Uterus (tissue), 4 donors: ENCODE results near the gene RFPL3. TPM values are rescaled to one million over a fixed set of nuclear protein-coding genes. Genes with fewer than 3 reads are reported as not detected.

Experiments
- DNase-seq, 2 donors: peaks; one replicate each; pipeline ENCODE4 v3.0.0-alpha.2; 2019 to 2020
- H3K27ac ChIP-seq, 2 donors: fragments of 200-600 bp; sonication (generic); 1 replicate in 1 of 2; 2 replicates in 1 of 2; pipeline ENCODE4 v1.5.1; 2016 to 2018
- H3K27me3 ChIP-seq, 2 donors: fragments of 200-600 bp; sonication (generic); one replicate each; pipeline ENCODE4 v1.5.1; 2018 to 2019; ENCODE audit warnings: control low read depth in 1 of 2
- H3K36me3 ChIP-seq, 2 donors: fragments of 200-600 bp; sonication (generic); one replicate each; pipeline ENCODE4 v1.5.1; 2019; ENCODE audit warnings: control low read depth in 1 of 2
- H3K4me1 ChIP-seq, 2 donors: fragments of 200-600 bp; sonication (generic); one replicate each; pipeline ENCODE4 v1.5.1; 2018 to 2019; ENCODE audit warnings: control low read depth in 1 of 2
- H3K4me3 ChIP-seq, 2 donors: fragments of 200-600 bp; sonication (generic); 1 replicate in 1 of 2; 2 replicates in 1 of 2; pipeline ENCODE4 v1.5.1; 2018 to 2019; ENCODE audit warnings: mild to moderate bottlenecking in 1 of 2
- H3K9me3 ChIP-seq, 2 donors: fragments of 200-600 bp; sonication (generic); one replicate each; pipeline ENCODE4 v1.5.1; 2019; ENCODE audit warnings: control low read depth in 1 of 2
- POLR2A ChIP-seq, 2 donors: fragments of 450-650 bp; IDR thresholded peaks; one replicate each; pipeline ENCODE4 v1.6.1; 2016; ENCODE audit warnings: antibody characterized with exemption in 2 of 2, mild to moderate bottlenecking in 1 of 2, moderate library complexity in 1 of 2
- intact Hi-C: fragments of 100-400 bp; cut with DNase I; formaldehyde crosslinking; loops from one replicate; pipeline ENCODE4 v1.15.1; 2023; ENCODE audit warnings: low total_unique reads
- total RNA-seq, 4 donors: library from RNA; depleted of rRNA in 3 of 4; stranded (reverse); fragments of >200 nt in 3 of 4; gene quantifications; one replicate each; pipeline versions ENCODE4 v1.1.0 to v1.2.4, GENCODE V29; 2014 to 2023
- TF ChIP-seq, protein P1 (sequence below), 4 experiments: fragments of 200-600 bp in 2 of 4; fragments of 450-650 bp in 2 of 4; sonication (generic) in 2 of 4; IDR thresholded peaks; one replicate each; pipeline ENCODE4 v1.5.1; 2016 to 2019; ENCODE audit warnings: antibody characterized with exemption in 4 of 4, mild to moderate bottlenecking in 2 of 4, moderate library complexity in 1 of 4
- donor health status: DM: yes; HTN: yes; CAD: no.

RFPL3 gene
- total RNA-seq, 4 donors from 2014 or later = not detected

DNA sequence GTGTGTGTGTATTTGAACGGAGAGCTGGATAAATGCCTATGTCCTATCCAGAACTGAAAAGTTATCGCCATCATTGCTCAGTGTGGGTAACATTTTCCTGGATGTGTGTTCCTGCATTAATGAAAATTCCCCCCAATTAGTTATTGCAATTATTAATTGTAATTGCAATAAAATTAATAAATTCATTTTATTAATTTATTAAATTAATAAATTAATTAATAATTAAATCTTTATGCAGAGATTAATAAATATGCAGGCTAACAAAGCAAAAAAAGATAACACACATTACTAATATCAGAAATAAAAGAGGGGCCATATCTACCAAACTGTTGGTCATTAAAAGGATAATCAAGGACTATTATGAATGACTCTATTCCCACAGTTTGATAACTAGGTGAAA lies 3.6 kb downstream of the RFPL3 start:
- H3K36me3 ChIP-seq = no peaks in the 10 kb centered on the region
- H3K4me3 ChIP-seq = no peak overlapping the region
- no peak for DNase-seq
- H3K27ac ChIP-seq = no peak overlapping the region
- H3K4me1 ChIP-seq = no peaks in the 10 kb centered on the region
- no peaks in the 10 kb centered on the region for H3K9me3 ChIP-seq
- no peak for TF ChIP-seq POLR2A (IDR thresholded peaks at IDR 0.05)
- TF ChIP-seq, protein P1, sequence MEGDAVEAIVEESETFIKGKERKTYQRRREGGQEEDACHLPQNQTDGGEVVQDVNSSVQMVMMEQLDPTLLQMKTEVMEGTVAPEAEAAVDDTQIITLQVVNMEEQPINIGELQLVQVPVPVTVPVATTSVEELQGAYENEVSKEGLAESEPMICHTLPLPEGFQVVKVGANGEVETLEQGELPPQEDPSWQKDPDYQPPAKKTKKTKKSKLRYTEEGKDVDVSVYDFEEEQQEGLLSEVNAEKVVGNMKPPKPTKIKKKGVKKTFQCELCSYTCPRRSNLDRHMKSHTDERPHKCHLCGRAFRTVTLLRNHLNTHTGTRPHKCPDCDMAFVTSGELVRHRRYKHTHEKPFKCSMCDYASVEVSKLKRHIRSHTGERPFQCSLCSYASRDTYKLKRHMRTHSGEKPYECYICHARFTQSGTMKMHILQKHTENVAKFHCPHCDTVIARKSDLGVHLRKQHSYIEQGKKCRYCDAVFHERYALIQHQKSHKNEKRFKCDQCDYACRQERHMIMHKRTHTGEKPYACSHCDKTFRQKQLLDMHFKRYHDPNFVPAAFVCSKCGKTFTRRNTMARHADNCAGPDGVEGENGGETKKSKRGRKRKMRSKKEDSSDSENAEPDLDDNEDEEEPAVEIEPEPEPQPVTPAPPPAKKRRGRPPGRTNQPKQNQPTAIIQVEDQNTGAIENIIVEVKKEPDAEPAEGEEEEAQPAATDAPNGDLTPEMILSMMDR (IDR thresholded peaks at IDR 0.05) = no peak
- intact Hi-C loops = no loop called here
- H3K27me3 ChIP-seq = no peaks in the 10 kb centered on the region

DNA sequence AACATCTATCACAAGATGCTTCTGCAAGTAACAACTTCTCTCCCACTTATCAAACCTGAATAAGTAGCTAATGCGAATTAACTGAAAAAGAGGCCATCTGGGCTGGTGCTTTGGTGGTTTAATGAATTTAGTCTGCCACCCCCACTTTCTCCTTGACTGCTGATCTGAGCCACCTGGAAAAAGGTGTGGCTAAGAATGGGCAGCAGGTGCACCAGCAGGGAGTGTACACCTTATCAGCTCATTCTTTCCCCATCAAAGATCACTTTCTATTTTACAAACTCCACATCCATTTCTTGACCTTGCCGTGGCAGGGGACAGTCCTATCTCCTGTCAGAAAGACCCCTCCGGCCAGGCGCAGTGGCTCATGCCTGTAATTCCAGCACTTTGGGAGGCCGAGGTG lies 6.5 kb downstream of the RFPL3 start:
- Histone ChIP-seq H3K36me3 (no peaks in the 10 kb centered on the region), H3K27me3 (no peaks in the 10 kb centered on the region), H3K27ac (no peak overlapping the region), H3K9me3 (no peaks in the 10 kb centered on the region), H3K4me3 (no peak overlapping the region), H3K4me1 (no peaks in the 10 kb centered on the region)
- intact Hi-C loops = no loop called here
- DNase-seq = no peak
- TF ChIP-seq POLR2A (IDR thresholded peaks at IDR 0.05) = no peak
- TF ChIP-seq, protein P1 (IDR thresholded peaks at IDR 0.05) = no peak

DNA sequence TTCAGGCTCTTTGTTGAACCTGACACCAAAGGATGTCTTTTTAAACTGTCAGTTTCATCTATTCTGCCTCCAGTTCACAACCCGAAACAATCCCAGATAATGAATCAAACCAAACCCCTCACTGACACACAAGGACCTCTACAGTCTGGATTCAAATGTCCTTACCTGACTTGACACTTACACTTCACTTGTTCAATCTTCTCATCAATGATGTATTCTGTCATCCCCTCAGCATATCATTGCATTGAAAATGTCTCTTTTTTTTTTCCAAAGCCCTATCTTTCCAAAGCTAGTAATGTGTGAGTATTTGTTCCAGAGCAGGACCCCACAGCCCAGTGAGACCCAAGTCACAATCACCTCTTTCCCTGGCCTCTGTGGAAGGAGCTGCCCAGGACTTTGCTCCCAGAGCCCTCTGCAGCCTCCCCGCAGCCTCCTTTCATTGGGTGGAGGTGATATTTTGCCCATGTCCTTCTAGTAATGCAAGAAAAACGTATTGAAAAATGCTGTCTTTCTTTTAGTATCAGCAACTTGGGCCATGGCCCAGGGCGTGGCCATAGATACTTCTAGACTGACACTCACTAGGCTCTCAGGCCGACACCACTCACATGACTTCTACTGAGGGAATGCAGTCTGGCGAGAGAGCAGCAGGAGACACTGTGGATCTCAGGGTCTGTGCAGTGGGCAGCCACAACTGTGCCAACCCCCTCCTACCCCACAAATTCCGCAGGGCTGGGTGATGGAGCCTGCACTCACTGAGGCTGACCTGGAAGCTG lies 18.2 kb downstream of the RFPL3 start:
- H3K4me1 ChIP-seq = no peaks in the 10 kb centered on the region
- no peaks in the 10 kb centered on the region for H3K27me3 ChIP-seq
- intact Hi-C loops = no loop called here
- no peak overlapping the region for H3K4me3 ChIP-seq
- no peak overlapping the region for H3K27ac ChIP-seq
- no peak for DNase-seq
- H3K36me3 ChIP-seq = no peaks in the 10 kb centered on the region
- no peaks in the 10 kb centered on the region for H3K9me3 ChIP-seq
- TF ChIP-seq POLR2A (IDR thresholded peaks at IDR 0.05) = no peak
- TF ChIP-seq, protein P1 (IDR thresholded peaks at IDR 0.05) = no peak

DNA sequence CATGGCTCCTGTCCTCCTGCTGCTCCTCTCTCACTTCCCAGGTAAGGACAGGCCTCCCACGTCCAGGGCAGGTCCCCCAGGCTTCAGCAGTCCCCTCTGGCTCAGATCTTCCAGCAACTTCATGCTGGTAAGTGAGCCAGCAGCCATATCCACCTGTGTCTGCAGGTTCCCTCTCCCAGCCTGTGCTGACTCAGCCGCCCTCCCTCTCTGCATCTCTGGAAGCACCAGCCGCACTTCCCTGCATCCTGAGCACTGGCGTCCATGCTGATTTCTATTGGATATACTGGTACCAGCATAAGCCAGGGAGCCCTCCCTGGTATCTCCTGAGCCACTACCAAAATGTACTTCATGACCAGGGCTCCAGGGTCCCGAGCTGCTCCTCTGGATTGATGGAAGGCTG lies 19.0 kb downstream of the RFPL3 start:
- intact Hi-C loops = no loop called here
- no peak for DNase-seq
- no peaks in the 10 kb centered on the region for H3K27me3 ChIP-seq
- H3K27ac ChIP-seq = no peak overlapping the region
- H3K9me3 ChIP-seq = no peaks in the 10 kb centered on the region
- TF ChIP-seq POLR2A (IDR thresholded peaks at IDR 0.05) = no peak
- TF ChIP-seq, protein P1 (IDR thresholded peaks at IDR 0.05) = no peak
- no peaks in the 10 kb centered on the region for H3K36me3 ChIP-seq
- H3K4me1 ChIP-seq = no peaks in the 10 kb centered on the region
- H3K4me3 ChIP-seq = no peak overlapping the region

DNA sequence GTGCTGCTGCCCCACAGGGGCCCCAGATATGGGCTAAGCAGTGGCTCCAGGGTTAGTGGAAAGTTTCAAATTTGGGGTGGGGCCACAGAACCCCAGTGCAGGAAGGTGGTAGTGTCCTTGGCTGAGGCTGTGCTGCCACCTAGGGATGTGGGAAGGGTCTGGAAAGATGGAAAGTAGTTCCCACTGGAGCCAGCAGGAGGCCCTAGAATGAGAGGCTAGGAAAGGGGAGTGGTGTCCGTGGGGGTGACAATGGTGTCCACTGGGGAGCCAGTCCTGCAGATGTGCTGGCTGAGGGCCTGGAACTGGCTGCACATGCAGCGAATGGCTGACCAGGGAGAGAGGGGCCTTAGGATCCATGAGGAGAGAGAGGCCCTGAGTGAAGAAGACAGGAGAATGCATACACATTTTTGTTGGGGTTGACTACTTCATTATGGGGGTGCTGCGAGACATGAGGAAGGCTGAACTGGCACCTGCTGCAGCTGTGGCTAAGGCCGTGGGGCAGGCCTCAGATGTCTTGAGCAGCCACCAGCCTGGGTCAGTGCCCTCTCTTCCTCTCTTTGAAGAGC lies 21.1 kb downstream of the RFPL3 start:
- H3K27me3 ChIP-seq = no peaks in the 10 kb centered on the region
- no peak overlapping the region for H3K4me3 ChIP-seq
- no peak for DNase-seq
- no peaks in the 10 kb centered on the region for H3K36me3 ChIP-seq
- intact Hi-C loops = no loop called here
- no peak overlapping the region for H3K27ac ChIP-seq
- no peaks in the 10 kb centered on the region for H3K9me3 ChIP-seq
- no peaks in the 10 kb centered on the region for H3K4me1 ChIP-seq
- no peak for TF ChIP-seq POLR2A (IDR thresholded peaks at IDR 0.05)
- TF ChIP-seq, protein P1 (IDR thresholded peaks at IDR 0.05) = peak in 1 of 4 experiments; percentile 6
